GM19023 (cell line): ENCODE results near the gene BTN2A1.
"Not testable (repeated sequence)": the region's sequence is repeated elsewhere in the genome, so short reads cannot be mapped to it uniquely, and the experiment has no call there.

ENCODE experiments used
- ATAC-seq: cut with Tn5 transposase; IDR thresholded peaks from one replicate; pipeline ENCODE4 v1.9.1; 2021; ENCODE audit warnings: mild to moderate bottlenecking, moderate library complexity; ENCODE audit not compliant: unreplicated experiment

Gene BTN2A1

GRCh38 chr6:26431258-26432172 lies 26.2 kb upstream of the BTN2A1 start:
- no peak for ATAC-seq

DNA sequence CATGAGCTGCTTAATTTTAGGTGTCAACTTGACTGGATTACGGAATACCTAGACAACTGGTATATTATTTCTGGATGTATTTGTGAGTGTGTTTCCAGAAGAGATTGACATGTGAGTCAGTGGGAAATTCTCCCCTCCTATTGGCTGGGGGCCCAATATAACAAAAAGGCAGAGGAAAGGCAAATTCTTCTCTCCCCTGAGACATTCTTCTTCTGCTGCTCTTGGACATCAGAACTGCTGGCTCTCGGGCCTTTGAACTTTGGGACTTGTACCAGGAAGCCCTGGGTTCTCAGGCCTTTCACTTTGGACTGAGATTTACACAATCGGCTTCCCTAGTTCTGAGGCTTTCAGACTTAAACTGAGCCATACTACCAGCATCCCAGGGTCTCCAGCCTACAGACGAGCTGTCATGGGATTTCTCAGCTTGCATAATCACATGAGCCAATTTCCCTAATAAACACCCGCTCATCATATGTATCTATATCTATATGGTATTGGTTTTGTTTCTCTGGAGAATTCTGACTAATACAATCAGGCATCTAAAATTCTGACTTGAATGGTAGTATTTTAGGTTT lies 25.0 kb upstream of the BTN2A1 start:
- ATAC-seq: no peak

DNA sequence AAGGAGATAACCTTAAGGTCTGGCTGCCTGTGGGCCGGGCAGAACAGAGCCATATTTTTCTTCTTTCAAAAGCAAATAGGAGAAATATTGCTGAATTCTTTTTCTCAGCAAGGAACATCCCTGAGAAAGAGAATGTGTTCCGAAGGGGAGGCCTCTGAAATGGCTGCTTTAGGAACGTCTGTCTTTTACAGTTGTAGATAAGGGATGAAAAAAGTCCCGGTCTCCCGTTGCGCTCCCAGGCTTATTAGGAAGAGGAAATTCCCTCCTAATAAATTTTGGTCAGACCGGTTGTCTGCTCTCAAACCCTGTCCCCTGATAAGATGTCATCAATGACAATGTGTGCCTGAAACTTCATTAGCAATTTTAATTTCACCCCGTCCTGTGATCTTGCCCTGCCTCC lies 24.1 kb upstream of the BTN2A1 start:
- not testable (repeated sequence) for ATAC-seq

- ATAC-seq: no peak
These were observed 21.7 kb upstream of the BTN2A1 start for GRCh38 chr6:26436018-26436417.

DNA sequence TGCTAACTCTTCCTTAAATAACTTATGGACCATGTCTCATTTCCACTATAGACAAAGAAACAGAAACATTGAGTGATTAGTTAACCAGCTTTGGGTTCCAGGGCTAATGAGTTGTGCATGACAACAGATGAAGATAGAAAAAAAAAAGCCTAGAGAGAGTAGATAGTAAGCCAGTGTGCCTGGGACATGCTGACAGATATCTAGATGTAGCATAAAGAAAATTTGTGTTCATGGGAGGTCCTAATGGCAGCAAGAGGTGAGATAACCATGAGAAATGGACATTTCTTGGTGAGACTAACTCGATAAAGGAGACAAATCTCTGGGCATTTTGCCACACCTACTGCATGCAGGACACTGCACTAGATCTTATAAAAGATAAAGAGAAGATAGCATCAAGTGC lies 20.2 kb upstream of the BTN2A1 start:
- no peak for ATAC-seq

- no peak for ATAC-seq
These were observed 19.8 kb upstream of the BTN2A1 start for GRCh38 chr6:26438000-26438399.

DNA sequence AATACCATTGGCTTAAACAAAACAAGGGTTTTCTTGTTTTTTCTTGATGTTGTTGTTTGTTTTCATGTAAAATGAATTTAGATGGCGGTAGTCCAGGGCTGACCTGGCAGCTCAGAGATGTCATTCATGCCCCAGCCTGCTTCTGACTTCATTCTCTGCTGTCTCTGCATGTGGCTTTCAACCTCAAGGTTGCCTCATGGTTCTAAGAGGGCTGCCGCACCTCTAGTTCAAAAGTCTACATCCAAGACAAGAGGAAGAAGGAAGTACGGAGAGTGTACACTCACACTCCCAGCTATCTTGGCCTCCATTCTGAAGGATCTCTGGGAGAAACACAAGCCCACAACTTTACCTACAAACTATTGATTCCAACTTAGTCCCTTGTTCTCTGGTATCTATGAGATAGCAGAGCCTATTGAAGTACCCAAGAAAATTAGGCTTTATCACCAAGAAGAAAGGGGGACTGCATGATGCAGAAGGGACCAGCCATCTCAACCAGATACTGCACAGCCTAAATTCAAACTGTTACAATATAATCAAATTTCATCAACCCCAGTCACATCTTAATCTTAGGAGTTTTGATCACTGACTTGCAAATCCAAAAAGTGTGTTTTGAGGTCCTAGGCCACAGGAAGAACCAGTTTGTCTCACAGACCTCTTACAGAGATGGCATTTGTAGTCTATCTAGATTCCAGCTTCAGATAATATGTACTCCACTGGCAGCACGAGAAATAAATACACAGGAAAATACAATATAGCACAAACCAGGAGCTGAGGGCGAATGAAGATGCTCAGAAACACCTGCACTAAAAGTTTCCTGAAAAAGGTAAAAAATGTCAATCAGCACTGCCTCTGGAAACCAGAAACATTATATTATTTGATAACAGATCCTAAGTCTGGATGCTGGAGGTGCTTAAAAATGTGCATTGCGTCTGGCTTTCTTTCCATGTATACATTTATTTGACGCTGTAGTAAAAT lies 18.3 kb upstream of the BTN2A1 start:
- no peak for ATAC-seq

- ATAC-seq: no peak
These were observed 16.8 kb upstream of the BTN2A1 start for GRCh38 chr6:26440977-26441358.

DNA sequence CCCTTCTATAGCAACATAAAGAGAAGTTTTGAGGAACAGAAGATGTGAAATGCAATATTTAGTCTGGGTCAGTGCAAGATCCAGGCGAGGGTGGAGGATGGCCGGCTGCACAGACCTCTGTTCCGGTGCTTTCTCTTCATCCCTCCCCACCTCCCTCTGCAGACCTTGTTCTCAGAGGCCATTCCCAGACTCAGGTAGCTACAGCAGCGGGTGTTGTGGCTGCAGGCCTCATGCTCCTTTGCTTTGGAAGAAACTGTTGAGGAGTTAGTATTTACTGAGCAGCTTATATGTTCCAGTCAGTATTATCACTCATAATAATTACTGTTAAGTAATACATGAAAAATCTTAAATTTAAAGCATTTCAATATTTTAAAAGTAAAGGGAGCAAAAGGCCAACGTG lies 15.8 kb upstream of the BTN2A1 start:
- ATAC-seq: no peak

- peak; percentile 92 for ATAC-seq
These were observed 11.7 kb upstream of the BTN2A1 start for GRCh38 chr6:26445934-26446667.

- no peak for ATAC-seq
These were observed 10.5 kb upstream of the BTN2A1 start for GRCh38 chr6:26447257-26447656.

DNA sequence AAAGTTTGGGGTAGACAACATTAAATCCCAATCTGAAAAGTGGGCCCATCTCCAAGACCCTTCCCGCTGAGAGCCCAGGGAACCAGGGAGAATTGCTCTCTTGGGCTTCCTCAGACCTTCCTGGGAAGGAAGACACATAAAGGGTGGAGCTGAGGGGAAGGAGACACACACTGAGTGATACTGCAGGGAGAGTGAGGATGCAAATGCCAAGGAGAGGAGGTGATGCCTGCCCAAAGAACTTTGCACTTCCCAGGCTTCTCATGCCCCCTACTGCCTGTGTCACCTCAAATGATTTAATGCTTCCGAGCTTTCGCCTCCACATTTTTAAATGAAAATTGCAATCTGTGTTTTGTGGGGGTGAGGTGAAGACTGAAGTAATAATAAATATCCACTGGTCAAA lies 7.5 kb upstream of the BTN2A1 start:
- no peak for ATAC-seq

DNA sequence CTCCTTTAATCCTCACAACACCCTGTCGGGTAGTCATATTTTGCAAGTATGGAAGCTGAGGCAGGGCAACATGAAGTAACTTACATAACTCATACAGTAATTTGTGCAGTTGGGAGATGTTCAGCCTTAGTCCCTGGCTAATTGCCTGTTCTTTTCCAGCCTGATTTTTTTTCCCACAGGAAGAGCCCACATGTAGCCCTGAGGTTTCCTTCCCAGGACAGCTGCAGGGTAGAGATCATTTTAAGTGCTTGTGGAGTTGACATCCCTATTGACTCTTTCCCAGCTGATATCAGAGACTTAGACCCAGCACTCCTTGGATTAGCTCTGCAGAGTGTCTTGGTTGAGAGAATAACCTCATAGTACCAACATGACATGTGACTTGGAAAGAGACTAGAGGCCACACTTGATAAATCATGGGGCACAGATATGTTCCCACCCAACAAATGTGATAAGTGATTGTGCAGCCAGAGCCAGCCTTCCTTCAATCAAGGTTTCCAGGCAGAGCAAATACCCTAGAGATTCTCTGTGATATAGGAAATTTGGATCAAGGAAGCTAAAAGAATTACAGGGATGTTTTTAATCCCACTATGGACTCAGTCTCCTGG lies 5.0 kb upstream of the BTN2A1 start:
- no peak for ATAC-seq

- ATAC-seq: no peak
These were observed 3.1 kb upstream of the BTN2A1 start for GRCh38 chr6:26454631-26455030.

- ATAC-seq: no peak
These were observed 2.3 kb upstream of the BTN2A1 start for GRCh38 chr6:26455357-26455970.

DNA sequence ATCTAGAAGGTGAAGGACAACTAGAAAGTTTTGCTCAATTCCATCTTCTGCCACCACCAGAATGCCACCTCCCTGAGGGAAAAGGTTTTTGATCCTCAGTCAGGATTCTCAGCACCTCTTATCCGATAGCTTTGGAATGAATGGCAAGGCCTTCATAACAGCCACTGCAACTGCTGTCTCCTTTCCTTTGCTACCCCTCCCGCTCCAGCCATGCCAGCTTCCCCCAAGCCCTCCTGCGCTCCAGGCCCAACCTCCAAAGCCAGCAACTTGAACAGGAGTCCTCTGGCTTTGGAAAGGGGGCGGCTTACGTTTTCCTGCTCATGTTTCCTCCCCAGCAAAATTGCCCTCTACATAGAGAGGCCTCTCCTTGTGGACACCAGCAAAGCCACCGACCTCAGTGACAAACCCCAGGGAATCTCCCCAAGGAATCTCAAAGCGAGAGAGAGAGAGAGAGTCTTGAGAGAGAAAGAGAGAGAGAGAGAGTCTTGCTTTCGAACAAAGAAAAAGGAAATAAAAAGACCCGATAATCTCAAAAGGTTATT lies 420 bp upstream of the BTN2A1 start:
- peak; percentile 20 for ATAC-seq

DNA sequence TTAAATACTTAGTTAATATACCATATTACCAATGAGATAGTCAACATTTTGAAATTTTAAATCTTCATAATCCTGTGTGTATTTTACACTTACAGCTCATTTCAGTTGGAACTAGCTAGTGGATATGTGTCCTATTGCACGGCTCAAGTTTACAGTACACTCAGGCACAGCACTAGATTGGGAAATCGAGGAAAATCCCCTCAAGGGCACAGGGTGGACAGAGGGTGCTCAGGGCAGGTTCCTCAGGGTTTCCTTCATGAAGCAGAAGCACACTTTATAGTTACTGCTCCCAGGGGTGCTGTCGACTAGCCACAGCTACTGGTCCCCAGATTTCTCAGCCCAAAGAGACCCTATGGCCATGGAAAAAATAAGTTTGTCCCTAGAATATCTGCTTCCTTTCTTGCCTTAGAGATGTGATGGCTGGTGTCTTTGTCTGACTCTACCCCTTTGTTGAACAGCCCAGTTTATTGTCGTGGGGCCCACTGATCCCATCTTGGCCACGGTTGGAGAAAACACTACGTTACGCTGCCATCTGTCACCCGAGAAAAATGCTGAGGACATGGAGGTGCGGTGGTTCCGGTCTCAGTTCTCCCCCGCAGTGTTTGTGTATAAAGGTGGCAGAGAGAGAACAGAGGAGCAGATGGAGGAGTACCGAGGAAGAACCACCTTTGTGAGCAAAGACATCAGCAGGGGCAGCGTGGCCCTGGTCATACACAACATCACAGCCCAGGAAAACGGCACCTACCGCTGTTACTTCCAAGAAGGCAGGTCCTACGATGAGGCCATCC lies 1.5 kb downstream of the BTN2A1 start:
- no peak for ATAC-seq

GRCh38 chr6:26461353-26461752 lies 3.6 kb downstream of the BTN2A1 start:
- ATAC-seq: not testable (repeated sequence)

DNA sequence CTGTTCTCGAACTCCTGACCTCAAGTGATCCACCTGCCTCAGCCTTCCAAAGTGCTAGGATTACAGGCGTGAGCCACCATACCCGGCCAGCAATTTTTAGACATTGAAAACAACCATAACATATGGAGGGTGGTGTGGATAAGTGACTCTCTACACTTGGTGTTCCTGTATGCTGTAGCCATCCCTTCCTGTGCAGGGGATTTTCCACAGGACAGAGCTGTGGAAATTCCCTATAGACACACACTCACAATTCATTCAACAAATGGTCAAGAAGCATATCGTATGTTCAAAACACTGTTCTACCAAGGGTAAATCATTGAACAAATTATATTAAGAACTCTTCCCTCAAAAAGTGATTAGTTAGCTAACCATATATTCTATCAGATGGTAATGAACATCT lies 6.3 kb downstream of the BTN2A1 start:
- no peak for ATAC-seq
